Loucy (cell line): ENCODE data around the gene GSTT2.
"Not testable (repeated sequence)": the region's sequence is repeated elsewhere in the genome, so short reads cannot be mapped to it uniquely, and the experiment has no call there.

Experiments used
- H2AFZ ChIP-seq: fragments of 200-600 bp; sonication (generic); 2 replicates; pipeline ENCODE4 v1.6.0; 2016; ENCODE audit warnings: antibody characterized with exemption, mild to moderate bottlenecking, low read length, moderate library complexity
- H3F3A ChIP-seq: fragments of 200-600 bp; 2 replicates; pipeline ENCODE4 v1.6.0; 2016; ENCODE audit warnings: antibody characterized with exemption, low read depth, mild to moderate bottlenecking
- H3K27me3 ChIP-seq: fragments of 200-600 bp; sonication (generic); 2 replicates; pipeline ENCODE4 v1.6.1; 2014; ENCODE audit warnings: low read length, mild to moderate bottlenecking; ENCODE audit not compliant: insufficient read depth, poor library complexity, severe bottlenecking
- H3K36me3 ChIP-seq: fragments of 200-600 bp; sonication (generic); 2 replicates; pipeline ENCODE4 v1.6.1; 2016; ENCODE audit warnings: low read length; ENCODE audit not compliant: insufficient read depth
- H3K4me1 ChIP-seq: fragments of 200-600 bp; sonication (generic); 2 replicates; pipeline ENCODE4 v1.5.1; 2014; ENCODE audit warnings: low read length, mild to moderate bottlenecking; ENCODE audit not compliant: insufficient read depth, poor library complexity, severe bottlenecking
- H3K4me2 ChIP-seq: fragments of 200-600 bp; sonication (generic); 2 replicates; pipeline ENCODE4 v1.6.0; 2014; ENCODE audit warnings: antibody characterized with exemption, low read length, low read depth, mild to moderate bottlenecking; ENCODE audit not compliant: poor library complexity, severe bottlenecking
- H3K4me3 ChIP-seq: fragments of 200-600 bp; sonication (generic); 2 replicates; pipeline ENCODE4 v1.5.1; 2014; ENCODE audit warnings: low read length, mild to moderate bottlenecking, mixed read lengths; ENCODE audit not compliant: poor library complexity, severe bottlenecking
- H3K79me2 ChIP-seq: fragments of 200-600 bp; sonication (generic); 2 replicates; pipeline ENCODE4 v1.6.1; 2014; ENCODE audit warnings: low read length; ENCODE audit not compliant: insufficient read depth
- H3K9ac ChIP-seq: fragments of 200-600 bp; sonication (generic); 2 replicates; pipeline ENCODE4 v1.6.0; 2014; ENCODE audit warnings: mild to moderate bottlenecking, low read depth, low read length, moderate library complexity; ENCODE audit not compliant: poor library complexity, severe bottlenecking
- H3K9me2 ChIP-seq: fragments of 200-600 bp; sonication (generic); replicated peaks from 2 replicates; pipeline ENCODE4 v1.6.1; 2016; ENCODE audit warnings: low read depth, low read length, mixed read lengths
- H3K9me3 ChIP-seq: fragments of 200-600 bp; sonication (generic); 2 replicates; pipeline ENCODE4 v1.6.1; 2014; ENCODE audit warnings: mild to moderate bottlenecking, antibody characterized with exemption, low read length, low read depth; ENCODE audit not compliant: insufficient read depth
- H4K20me1 ChIP-seq: fragments of 200-600 bp; sonication (generic); 2 replicates; pipeline ENCODE4 v1.6.0; 2014; ENCODE audit warnings: antibody characterized with exemption, low read length, mild to moderate bottlenecking; ENCODE audit not compliant: insufficient read depth, poor library complexity, severe bottlenecking
- EZH2phosphoT487 ChIP-seq: fragments of 200-600 bp; IDR thresholded peaks from 2 replicates; pipeline ENCODE4 v1.6.1; 2018; ENCODE audit warnings: antibody characterized with exemption, mild to moderate bottlenecking, moderate library complexity, borderline replicate concordance
- TF ChIP-seq, protein P1 (sequence below): fragments of 200-600 bp; sonication (generic); conservative IDR thresholded peaks from 2 replicates; pipeline ENCODE4 v1.5.1; 2014; ENCODE audit warnings: mild to moderate bottlenecking, antibody characterized with exemption, low read length

Gene GSTT2

DNA sequence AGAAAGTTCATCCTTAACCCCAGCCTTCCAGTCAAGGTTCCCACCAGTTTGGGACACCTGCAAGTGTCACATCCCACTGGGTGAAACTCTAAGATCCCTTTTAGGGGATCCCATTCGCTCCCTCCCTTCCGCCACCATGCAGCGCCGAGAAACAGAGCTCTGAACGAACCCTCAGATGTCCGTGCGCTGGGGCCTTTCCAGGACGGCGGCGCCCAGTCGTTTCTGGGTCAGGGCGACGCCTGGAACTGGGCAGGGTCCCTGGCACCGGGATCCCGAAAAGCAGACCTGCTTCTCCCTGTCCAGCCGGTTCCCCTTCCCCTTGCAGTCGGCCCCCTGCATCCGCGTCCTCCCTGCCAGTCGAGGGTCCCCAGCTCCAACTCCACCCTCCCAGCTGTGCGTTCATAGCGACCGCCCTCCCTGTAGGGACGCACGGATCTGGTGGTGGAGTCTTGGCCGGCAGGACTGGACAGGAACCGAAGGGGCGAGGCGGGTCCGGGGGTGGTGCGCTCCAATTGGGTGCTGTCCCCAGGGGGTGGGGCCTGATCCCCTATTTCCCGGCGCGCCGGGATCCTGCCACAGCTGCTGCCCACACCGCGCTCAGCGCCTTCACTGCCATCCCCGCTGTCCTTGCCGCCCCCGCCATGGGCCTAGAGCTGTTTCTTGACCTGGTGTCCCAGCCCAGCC lies at the start of gene GSTT2:
TSS of gene GSTT2 (plus strand) at position 578 of the 684 bp plus-strand sequence.
- H3K4me2 ChIP-seq, H4K20me1 ChIP-seq, H3K4me3 ChIP-seq, H3K36me3 ChIP-seq, H3K79me2 ChIP-seq, H3K9ac ChIP-seq, H2AFZ ChIP-seq, H3K9me2 ChIP-seq, H3F3A ChIP-seq, H3K27me3 ChIP-seq, H3K9me3 ChIP-seq, H3K4me1 ChIP-seq: not testable (repeated sequence)

DNA sequence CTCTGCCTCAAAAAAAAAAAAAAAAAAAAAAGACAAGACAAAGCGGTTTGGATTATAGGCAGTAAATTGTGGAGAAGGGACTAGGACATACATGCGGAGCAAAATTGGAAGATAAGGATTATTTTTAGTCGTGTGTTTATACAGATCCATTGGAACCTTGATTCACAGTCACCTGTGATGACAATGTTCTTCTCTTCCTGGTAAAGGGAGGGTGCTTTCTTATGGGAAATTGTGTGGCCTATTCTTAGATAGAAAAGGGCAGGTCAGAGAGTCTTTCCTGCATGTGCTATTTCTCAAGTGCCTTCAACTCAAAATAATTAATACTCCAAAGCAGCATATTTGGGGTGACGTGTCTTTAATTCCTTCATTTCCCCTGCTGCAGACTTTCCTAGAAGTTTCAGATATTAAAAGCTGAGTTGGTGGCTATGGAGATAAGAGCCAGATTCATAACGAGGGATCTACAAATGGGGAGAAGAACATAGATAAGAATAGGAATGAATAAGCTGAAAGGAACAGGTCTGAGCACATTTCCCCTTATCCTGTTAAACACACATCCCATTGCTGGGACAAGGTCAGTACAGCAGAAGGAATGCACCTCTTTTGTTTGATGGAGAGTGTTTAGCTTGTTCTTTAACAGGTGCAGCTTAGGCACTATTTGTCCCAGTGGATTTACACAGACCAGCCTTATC lies 41.5 kb upstream of the GSTT2 start:
- Histone ChIP-seq H3K9me2 (no peaks in the 10 kb centered on the region), H3K36me3 (no peaks in the 10 kb centered on the region), H3K4me1 (peaks cover 5% of the 10 kb centered on the region), H3K9ac (no peak overlapping the region), H3K79me2 (no peaks in the 10 kb centered on the region), H3F3A (no peaks in the 10 kb centered on the region), H3K4me3 (no peak overlapping the region), H2AFZ (no peak overlapping the region), H3K9me3 (no peaks in the 10 kb centered on the region), H4K20me1 (no peaks in the 10 kb centered on the region), H3K27me3 (no peaks in the 10 kb centered on the region), H3K4me2 (no peak overlapping the region)
- no peak for TF ChIP-seq EZH2phosphoT487
- TF ChIP-seq, protein P1, sequence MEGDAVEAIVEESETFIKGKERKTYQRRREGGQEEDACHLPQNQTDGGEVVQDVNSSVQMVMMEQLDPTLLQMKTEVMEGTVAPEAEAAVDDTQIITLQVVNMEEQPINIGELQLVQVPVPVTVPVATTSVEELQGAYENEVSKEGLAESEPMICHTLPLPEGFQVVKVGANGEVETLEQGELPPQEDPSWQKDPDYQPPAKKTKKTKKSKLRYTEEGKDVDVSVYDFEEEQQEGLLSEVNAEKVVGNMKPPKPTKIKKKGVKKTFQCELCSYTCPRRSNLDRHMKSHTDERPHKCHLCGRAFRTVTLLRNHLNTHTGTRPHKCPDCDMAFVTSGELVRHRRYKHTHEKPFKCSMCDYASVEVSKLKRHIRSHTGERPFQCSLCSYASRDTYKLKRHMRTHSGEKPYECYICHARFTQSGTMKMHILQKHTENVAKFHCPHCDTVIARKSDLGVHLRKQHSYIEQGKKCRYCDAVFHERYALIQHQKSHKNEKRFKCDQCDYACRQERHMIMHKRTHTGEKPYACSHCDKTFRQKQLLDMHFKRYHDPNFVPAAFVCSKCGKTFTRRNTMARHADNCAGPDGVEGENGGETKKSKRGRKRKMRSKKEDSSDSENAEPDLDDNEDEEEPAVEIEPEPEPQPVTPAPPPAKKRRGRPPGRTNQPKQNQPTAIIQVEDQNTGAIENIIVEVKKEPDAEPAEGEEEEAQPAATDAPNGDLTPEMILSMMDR, result no peak

DNA sequence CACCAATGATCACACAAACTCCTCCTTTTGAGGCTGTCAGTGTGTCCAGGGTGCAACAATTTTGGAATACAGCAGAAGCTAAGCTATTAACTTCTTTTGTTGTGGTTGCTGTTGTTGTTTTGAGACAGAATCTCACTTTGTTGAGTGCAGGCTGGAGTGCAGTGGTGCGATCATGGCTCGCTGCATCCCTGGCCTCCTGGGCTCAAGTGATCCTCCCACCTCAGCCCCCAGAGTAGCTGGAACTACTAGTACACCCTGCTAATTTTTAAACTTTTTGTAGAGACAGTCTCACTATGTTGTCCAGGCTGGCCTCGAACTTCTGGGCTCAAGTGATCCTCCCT lies 40.9 kb upstream of the GSTT2 start:
- no peaks in the 10 kb centered on the region for H3K9me3 ChIP-seq
- no peaks in the 10 kb centered on the region for H4K20me1 ChIP-seq
- H3K79me2 ChIP-seq, result no peaks in the 10 kb centered on the region
- no peaks in the 10 kb centered on the region for H3K36me3 ChIP-seq
- no peak for TF ChIP-seq EZH2phosphoT487
- H3K4me3 ChIP-seq, result no peak overlapping the region
- no peak overlapping the region for H3K4me2 ChIP-seq
- no peak overlapping the region for H3K9ac ChIP-seq
- H3F3A ChIP-seq, result no peaks in the 10 kb centered on the region
- H2AFZ ChIP-seq, result no peak overlapping the region
- H3K4me1 ChIP-seq, result peaks cover 5% of the 10 kb centered on the region
- H3K9me2 ChIP-seq, result no peaks in the 10 kb centered on the region
- H3K27me3 ChIP-seq, result no peaks in the 10 kb centered on the region

DNA sequence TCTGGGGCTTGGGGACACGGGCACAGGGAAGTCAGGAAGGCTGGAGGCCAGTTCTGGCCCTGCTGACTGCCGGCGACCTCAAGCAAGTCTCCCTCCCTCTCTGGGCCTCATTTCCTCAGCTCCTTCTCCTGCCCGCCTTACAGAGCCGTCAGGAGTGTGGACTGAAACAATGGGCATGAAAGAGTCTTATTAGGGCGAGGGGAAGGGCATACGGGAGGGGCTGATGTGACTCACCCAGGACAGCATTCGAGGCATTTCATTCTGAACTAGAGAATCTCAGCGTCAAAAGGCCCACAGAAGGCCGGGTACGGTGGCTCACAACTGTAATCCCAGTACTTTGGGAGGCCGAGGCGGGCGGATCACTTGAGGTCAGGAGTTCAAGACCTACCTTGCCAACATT lies 39.8 kb upstream of the GSTT2 start:
- not testable (repeated sequence) for H4K20me1 ChIP-seq, H3K79me2 ChIP-seq, H3K27me3 ChIP-seq, H3K4me2 ChIP-seq, H3K36me3 ChIP-seq, H3K9ac ChIP-seq, H3K4me1 ChIP-seq, H3K4me3 ChIP-seq, H2AFZ ChIP-seq, H3K9me3 ChIP-seq, H3F3A ChIP-seq, H3K9me2 ChIP-seq

DNA sequence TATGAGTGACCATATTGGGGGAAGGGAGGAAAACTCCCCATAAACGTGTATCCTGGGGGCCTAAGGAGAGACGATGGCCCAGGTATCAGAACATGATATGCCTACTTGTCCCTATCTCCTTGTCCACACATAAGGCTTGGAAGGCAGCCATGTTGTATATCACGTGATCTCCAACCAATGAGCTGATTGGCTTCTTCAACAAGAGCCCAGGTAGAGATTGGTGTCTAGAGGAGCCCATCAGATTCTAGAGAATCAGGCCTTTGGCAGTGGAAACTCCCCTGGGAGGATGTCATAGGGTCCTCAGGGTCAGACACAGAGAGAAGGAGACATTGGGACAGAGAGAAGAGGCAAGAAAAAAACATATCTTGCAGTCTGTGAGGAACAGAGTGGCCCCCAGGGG lies 32.5 kb upstream of the GSTT2 start:
- H4K20me1 ChIP-seq, result not testable (repeated sequence)

DNA sequence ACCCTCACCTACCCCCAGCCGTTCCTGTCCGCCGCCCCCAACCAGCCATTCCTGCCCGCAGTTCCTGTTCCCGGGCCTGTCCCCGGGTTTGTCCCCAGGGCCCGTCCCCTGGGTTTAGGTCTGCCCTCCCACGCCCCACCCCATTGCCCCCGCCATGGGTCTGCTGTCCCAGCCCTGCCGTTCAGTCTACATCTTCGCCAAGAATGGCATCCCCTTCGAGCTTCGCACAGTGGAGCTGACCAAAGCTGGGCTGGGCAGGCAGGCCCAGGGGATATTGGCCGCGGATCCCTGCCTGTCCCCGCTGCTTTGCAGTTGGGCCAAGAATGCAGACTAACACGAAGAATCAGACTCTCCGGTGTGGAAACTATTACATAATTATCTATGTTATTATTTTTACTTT lies 30.2 kb upstream of the GSTT2 start:
- not testable (repeated sequence) for H3K9me2 ChIP-seq, H2AFZ ChIP-seq, H3K27me3 ChIP-seq, H3K4me2 ChIP-seq, H3K9ac ChIP-seq, H3K4me1 ChIP-seq, H4K20me1 ChIP-seq, H3K4me3 ChIP-seq, H3K9me3 ChIP-seq, H3F3A ChIP-seq, H3K36me3 ChIP-seq, H3K79me2 ChIP-seq

More for the DNA sequence above, 32.5 kb upstream of the GSTT2 start:
- H3K4me2 ChIP-seq, H3K4me3 ChIP-seq, H3K9me3 ChIP-seq, H3K36me3 ChIP-seq, H2AFZ ChIP-seq, H3K27me3 ChIP-seq, H3K4me1 ChIP-seq, H3F3A ChIP-seq, H3K79me2 ChIP-seq, H3K9me2 ChIP-seq, H3K9ac ChIP-seq: not testable (repeated sequence)
